CD4-positive, alpha-beta memory T cell (primary cell): ENCODE measurements around the gene C4orf54. TPM values are rescaled to one million over a fixed set of nuclear protein-coding genes. Genes with fewer than 3 reads are reported as not detected.

ENCODE experiments used
- CTCF ChIA-PET: fragments of 350-600 bp; sonication (Branson Sonifier 250); formaldehyde crosslinking; loops from one replicate; lab custom pipeline; 2021; ENCODE audit warnings: inconsistent platforms; ENCODE audit not compliant: partially characterized antibody; lab: Charles Lee
- POLR2A ChIA-PET: fragments of 350-600 bp; sonication (Branson Sonifier 250); formaldehyde crosslinking; loops from one replicate; lab custom pipeline; 2021; ENCODE audit not compliant: partially characterized antibody; lab: Charles Lee
- DNase-seq, 5 donors: peaks; one replicate each; pipeline versions ENCODE4 v3.0.0 to v3.0.0-alpha.2; 2020 to 2022; ENCODE audit warnings: mixed read lengths in 1 of 5
- H3K27ac ChIP-seq: one replicate; pipeline ENCODE4 v1.7.0; 2013; ENCODE audit warnings: low read depth, low read length
- H3K27me3 ChIP-seq: 2 replicates; pipeline ENCODE4 v1.7.0; 2013; ENCODE audit warnings: mild to moderate bottlenecking, low read length, moderate library complexity; ENCODE audit not compliant: insufficient read depth
- H3K36me3 ChIP-seq: 2 replicates; pipeline ENCODE4 v1.7.0; 2013; ENCODE audit warnings: mild to moderate bottlenecking, low read length, moderate library complexity; ENCODE audit not compliant: insufficient read depth
- H3K4me1 ChIP-seq: 2 replicates; pipeline ENCODE4 v1.7.0; 2013; ENCODE audit warnings: mild to moderate bottlenecking, low read length, moderate library complexity; ENCODE audit not compliant: insufficient read depth
- H3K4me3 ChIP-seq, 2 donors: one replicate each; pipeline ENCODE4 v1.7.0; 2013; ENCODE audit warnings: low read length in 2 of 2, mild to moderate bottlenecking in 1 of 2
- H3K9me3 ChIP-seq, 2 donors: one replicate each; pipeline ENCODE4 v1.7.0; 2013; ENCODE audit warnings: low read length in 2 of 2, control low read depth in 1 of 2; ENCODE audit not compliant: control insufficient read depth in 1 of 2
- H3K27ac Mint-ChIP-seq, 7 donors: one replicate each; pipeline ENCODE4 v1.8.0; 2020 to 2021; ENCODE audit warnings: mixed read lengths in 7 of 7, mild to moderate bottlenecking in 6 of 7, inconsistent platforms in 3 of 7, moderate library complexity in 3 of 7
- H3K27me3 Mint-ChIP-seq, 2 donors: one replicate each; pipeline ENCODE4 v1.8.0; 2020 to 2021; ENCODE audit warnings: mixed read lengths in 2 of 2
- H3K36me3 Mint-ChIP-seq, 2 donors: one replicate each; pipeline ENCODE4 v1.8.0; 2020 to 2021; ENCODE audit warnings: mixed read lengths in 2 of 2, inconsistent platforms in 1 of 2, mild to moderate bottlenecking in 1 of 2
- H3K4me1 Mint-ChIP-seq, 4 donors: one replicate each; pipeline ENCODE4 v1.8.0; 2020 to 2021; ENCODE audit warnings: mixed read lengths in 4 of 4, mild to moderate bottlenecking in 1 of 4
- H3K4me3 Mint-ChIP-seq, 8 donors: one replicate each; pipeline ENCODE4 v1.8.0; 2020 to 2021; ENCODE audit warnings: mixed read lengths in 8 of 8, mild to moderate bottlenecking in 7 of 8, moderate library complexity in 6 of 8, inconsistent platforms in 3 of 8
- H3K9me3 Mint-ChIP-seq, 8 donors: one replicate each; pipeline ENCODE4 v1.8.0; 2020 to 2021; ENCODE audit warnings: mixed read lengths in 8 of 8, mild to moderate bottlenecking in 5 of 8, inconsistent platforms in 3 of 8, moderate library complexity in 1 of 8
- intact Hi-C: fragments of 100-400 bp; cut with micrococcal nuclease; formaldehyde crosslinking; loops from one replicate; pipeline ENCODE4 v1.15.1; 2023
- polyA plus RNA-seq, 2 donors: library from polyadenylated mRNA; unstranded; fragments of 300-500 nt; fragmentation: Illumina TruSeq; gene quantifications; one replicate each; pipeline ENCODE4 v1.2.3, GENCODE V29; 2021
- total RNA-seq, 2 experiments: library from RNA; stranded (reverse); gene quantifications; one replicate each; pipeline ENCODE4 v1.2.3, GENCODE V29; 2021

Gene C4orf54
- total RNA-seq (not detected), polyA plus RNA-seq (not detected)

GRCh38 chr4:99657798-99658197 is at the start of gene C4orf54:
Gene C4orf54, minus strand, starts transcription at chr4:99657828. Its CDS starts 3,180 bp downstream, at chr4:99654648.
- no peak within 1 kb of the TSS for H3K4me3 ChIP-seq
- POLR2A ChIA-PET = no interaction called here
- H3K27me3 Mint-ChIP-seq = peaks cover 2 to 4% of the 10 kb centered on the region in 2 donors
- DNase-seq = no peak
- H3K9me3 ChIP-seq = no peaks in the 10 kb centered on the region
- no peaks in the 10 kb centered on the region for H3K4me1 ChIP-seq
- no peaks in the 10 kb centered on the region for H3K36me3 ChIP-seq
- no peaks in the 10 kb centered on the region for H3K27me3 ChIP-seq
- no peak within 1 kb of the TSS for H3K4me3 Mint-ChIP-seq
- H3K27ac ChIP-seq = no peak within 1 kb of the TSS
- H3K9me3 Mint-ChIP-seq = no peaks in the 10 kb centered on the region
- no peak within 1 kb of the TSS for H3K27ac Mint-ChIP-seq
- no peaks in the 10 kb centered on the region for H3K36me3 Mint-ChIP-seq
- H3K4me1 Mint-ChIP-seq = no peaks in the 10 kb centered on the region
- CTCF ChIA-PET = no interaction called here
- intact Hi-C loops = no loop called here

GRCh38 chr4:99705891-99706290 is 48.3 kb upstream of the C4orf54 start:
- no peaks in the 10 kb centered on the region for H3K4me1 Mint-ChIP-seq
- POLR2A ChIA-PET = no interaction called here
- H3K9me3 Mint-ChIP-seq = peaks cover 0 to 6% (median 5%) of the 10 kb centered on the region in 8 donors
- H3K27me3 Mint-ChIP-seq = peaks cover 7 to 30% of the 10 kb centered on the region in 2 donors
- no peak for DNase-seq
- Histone ChIP-seq H3K27ac (no peak overlapping the region), H3K27me3 (no peaks in the 10 kb centered on the region), H3K36me3 (no peaks in the 10 kb centered on the region), H3K9me3 (no peaks in the 10 kb centered on the region), H3K4me1 (no peaks in the 10 kb centered on the region), H3K4me3 (no peak overlapping the region)
- CTCF ChIA-PET = no interaction called here
- no peak overlapping the region for H3K4me3 Mint-ChIP-seq
- no peak overlapping the region for H3K27ac Mint-ChIP-seq
- no peaks in the 10 kb centered on the region for H3K36me3 Mint-ChIP-seq
- intact Hi-C loops = no loop called here

GRCh38 chr4:99696801-99697200 is 39.2 kb upstream of the C4orf54 start:
- intact Hi-C loops = no loop called here
- ChIA-PET POLR2A (no interaction called here), CTCF (no interaction called here)
- DNase-seq = no peak
- Histone ChIP-seq H3K4me3 (no peak overlapping the region), H3K36me3 (no peaks in the 10 kb centered on the region), H3K4me1 (no peaks in the 10 kb centered on the region), H3K27ac (no peak overlapping the region), H3K9me3 (no peaks in the 10 kb centered on the region), H3K27me3 (no peaks in the 10 kb centered on the region)
- no peaks in the 10 kb centered on the region for H3K4me1 Mint-ChIP-seq
- H3K27me3 Mint-ChIP-seq = peaks cover 12 to 22% of the 10 kb centered on the region in 2 donors
- H3K27ac Mint-ChIP-seq = no peak overlapping the region
- H3K4me3 Mint-ChIP-seq = no peak overlapping the region
- H3K9me3 Mint-ChIP-seq = peaks cover 0 to 11% (median 8%) of the 10 kb centered on the region in 8 donors
- H3K36me3 Mint-ChIP-seq = no peaks in the 10 kb centered on the region

- Mint-ChIP-seq H3K9me3 (peaks cover 5 to 32% (median 20%) of the 10 kb centered on the region in 8 donors), H3K4me3 (no peak overlapping the region)
- DNase-seq = no peak
Observed at GRCh38 chr4:99693140-99693539, 35.5 kb upstream of the C4orf54 start.

GRCh38 chr4:99690990-99691389 is 33.4 kb upstream of the C4orf54 start:
- H3K9me3 Mint-ChIP-seq = peaks cover 5 to 32% (median 19%) of the 10 kb centered on the region in 8 donors
- no peaks in the 10 kb centered on the region for H3K36me3 Mint-ChIP-seq
- Histone ChIP-seq H3K27ac (no peak overlapping the region), H3K36me3 (no peaks in the 10 kb centered on the region), H3K4me3 (no peak overlapping the region), H3K9me3 (peaks cover 0 to 3% of the 10 kb centered on the region in 2 donors), H3K27me3 (no peaks in the 10 kb centered on the region), H3K4me1 (no peaks in the 10 kb centered on the region)
- H3K4me1 Mint-ChIP-seq = no peaks in the 10 kb centered on the region
- no peak for DNase-seq
- H3K27ac Mint-ChIP-seq = no peak overlapping the region
- no peak overlapping the region for H3K4me3 Mint-ChIP-seq
- CTCF ChIA-PET = no interaction called here
- H3K27me3 Mint-ChIP-seq = peaks cover 4 to 8% of the 10 kb centered on the region in 2 donors
- POLR2A ChIA-PET = no interaction called here
- intact Hi-C loops = no loop called here

More at GRCh38 chr4:99693140-99693539, 35.5 kb upstream of the C4orf54 start:
- intact Hi-C loops = no loop called here
- H3K27ac ChIP-seq = no peak overlapping the region
- Mint-ChIP-seq H3K4me1 (no peaks in the 10 kb centered on the region), H3K27ac (no peak overlapping the region), H3K36me3 (no peaks in the 10 kb centered on the region), H3K27me3 (peaks cover 6 to 15% of the 10 kb centered on the region in 2 donors)
- ChIA-PET POLR2A (no interaction called here), CTCF (no interaction called here)
- H3K27me3 ChIP-seq = no peaks in the 10 kb centered on the region
- no peaks in the 10 kb centered on the region for H3K36me3 ChIP-seq
- H3K4me1 ChIP-seq = no peaks in the 10 kb centered on the region
- H3K9me3 ChIP-seq = peaks cover 0 to 3% of the 10 kb centered on the region in 2 donors
- H3K4me3 ChIP-seq = no peak overlapping the region

DNA sequence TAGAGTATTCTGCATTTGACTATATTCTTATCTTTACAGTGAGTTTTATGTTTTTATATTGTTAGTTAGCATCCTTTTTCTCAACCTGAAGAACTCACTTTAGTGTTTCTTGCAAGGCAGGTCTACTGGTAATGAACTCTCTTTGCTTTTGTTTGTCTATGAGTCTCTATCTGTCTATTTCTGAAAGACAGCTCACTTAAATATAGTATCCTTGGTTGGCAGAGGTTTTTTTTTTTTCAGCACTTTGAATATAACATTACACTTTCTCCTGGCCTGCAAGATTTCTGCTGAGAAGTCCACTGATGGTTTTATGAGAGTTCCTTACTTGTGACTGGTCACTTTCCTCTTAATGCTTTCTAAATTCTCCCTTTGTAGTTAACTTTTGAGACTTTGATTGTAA is 32.8 kb upstream of the C4orf54 start:
- Mint-ChIP-seq H3K9me3 (peaks cover 5 to 32% (median 19%) of the 10 kb centered on the region in 8 donors), H3K4me1 (no peaks in the 10 kb centered on the region), H3K27ac (no peak overlapping the region), H3K27me3 (peaks cover 4 to 8% of the 10 kb centered on the region in 2 donors), H3K36me3 (no peaks in the 10 kb centered on the region), H3K4me3 (no peak overlapping the region)
- peaks cover 0 to 3% of the 10 kb centered on the region in 2 donors for H3K9me3 ChIP-seq
- POLR2A ChIA-PET = no interaction called here
- no peaks in the 10 kb centered on the region for H3K4me1 ChIP-seq
- CTCF ChIA-PET = no interaction called here
- DNase-seq = no peak
- no peak overlapping the region for H3K4me3 ChIP-seq
- intact Hi-C loops = no loop called here
- no peaks in the 10 kb centered on the region for H3K36me3 ChIP-seq
- H3K27me3 ChIP-seq = no peaks in the 10 kb centered on the region
- no peak overlapping the region for H3K27ac ChIP-seq

DNA sequence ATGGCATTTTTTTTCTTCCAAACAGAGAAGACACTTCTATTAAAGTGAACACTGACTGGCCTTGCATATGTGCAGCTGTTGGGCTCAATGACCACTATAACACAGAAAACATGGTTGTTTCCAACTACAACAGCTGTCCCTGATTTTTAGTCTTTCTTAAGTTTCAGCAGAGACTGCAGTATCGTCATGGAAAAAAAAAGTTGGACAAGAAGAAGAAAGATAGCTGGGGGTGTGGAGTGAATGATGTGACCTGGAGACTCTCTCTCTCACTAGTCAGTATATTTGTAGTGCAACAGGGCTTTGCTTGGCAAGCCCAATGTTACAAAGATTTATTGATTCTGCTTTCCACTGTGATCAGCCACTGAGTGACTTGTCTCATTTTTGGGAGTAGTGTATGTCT is 29.5 kb upstream of the C4orf54 start:
- intact Hi-C loops = no loop called here
- H3K36me3 Mint-ChIP-seq = no peaks in the 10 kb centered on the region
- no peak overlapping the region for H3K4me3 Mint-ChIP-seq

More for the DNA sequence above, 29.5 kb upstream of the C4orf54 start:
- Histone ChIP-seq H3K27me3 (no peaks in the 10 kb centered on the region), H3K27ac (no peak overlapping the region), H3K36me3 (no peaks in the 10 kb centered on the region), H3K9me3 (peaks cover 0 to 3% of the 10 kb centered on the region in 2 donors), H3K4me1 (no peaks in the 10 kb centered on the region), H3K4me3 (no peak overlapping the region)
- Mint-ChIP-seq H3K9me3 (peaks cover 5 to 23% (median 15%) of the 10 kb centered on the region in 8 donors), H3K27me3 (peaks cover 6 to 13% of the 10 kb centered on the region in 2 donors), H3K4me1 (no peaks in the 10 kb centered on the region), H3K27ac (no peak overlapping the region)
- no peak for DNase-seq
- CTCF ChIA-PET = no interaction called here
- POLR2A ChIA-PET = no interaction called here
